K562 (cell line): ENCODE data around the gene SDR39U1. TPM values are rescaled to one million over a fixed set of nuclear protein-coding genes. Genes with fewer than 3 reads are reported as not detected.

Source experiments
- ATAC-seq: fragments of 200-7000 bp; cut with Tn5 transposase; 3 replicates; pipeline ENCODE4 v1.9.1; 2020; ENCODE audit warnings: moderate library complexity
- BruUV-seq: library from RNA; stranded (reverse); fragments of 400-500 nt; replicated peaks from 2 replicates; lab custom pipeline; 2021; lab: Mats Ljungman, UMichigan
- CTCF ChIA-PET: fragments of 300-600 bp; formaldehyde crosslinking; extraction: SDS; loops from one replicate; lab custom pipeline; 2021; ENCODE audit warnings: low intra/inter-chr PET ratio; lab: Yijun Ruan, JAX
- POLR2A ChIA-PET: fragments of 300-600, 350-650 bp; sonication (Branson Sonifier 250); formaldehyde crosslinking; extraction: SDS; loops from one replicate; lab custom pipeline; 2021; ENCODE audit warnings: antibody characterized with exemption, inconsistent platforms; lab: Yijun Ruan, JAX
- DNase-seq, 4 experiments: peaks; one replicate each; pipeline versions ENCODE4 v3.0.0 to v3.0.0-alpha.2; 2011 to 2018; ENCODE audit warnings: low spot score in 3 of 4, mixed read lengths in 3 of 4; ENCODE audit errors: extremely low read depth in 1 of 4
- FAIRE-seq: peaks from 2 replicates; lab custom pipeline; 2011; peaks lifted over from hg19 to GRCh38; lab: Jason Lieb, UNC
- H2AFZ ChIP-seq: 2 replicates; pipeline ENCODE4 v1.6.0; 2011; ENCODE audit warnings: low read depth, low read length, control low read depth, inconsistent platforms
- H3K27ac ChIP-seq: fragments of 200-600 bp; 3 replicates; pipeline ENCODE4 v1.8.0; 2011; ENCODE audit warnings: low read depth, mild to moderate bottlenecking, control low read depth, inconsistent platforms, low read length, moderate library complexity, mixed read lengths; ENCODE audit errors: extremely low read depth
- H3K27me3 ChIP-seq, 2 experiments: fragments of 300-600 bp in 1 of 2; 2 replicates in 1 of 2; 3 replicates in 1 of 2; pipeline versions ENCODE4 v1.6.0 to v1.8.0; 2011; ENCODE audit warnings: inconsistent platforms in 2 of 2, low read length in 2 of 2, mild to moderate bottlenecking in 1 of 2, mixed read lengths in 1 of 2, moderate library complexity in 1 of 2; ENCODE audit not compliant: control insufficient read depth in 2 of 2, insufficient read depth in 2 of 2
- H3K36me3 ChIP-seq: fragments of 300-600 bp; 3 replicates; pipeline ENCODE4 v1.8.0; 2011; ENCODE audit warnings: mild to moderate bottlenecking, low read length, inconsistent platforms; ENCODE audit not compliant: control insufficient read depth, insufficient read depth
- H3K4me1 ChIP-seq, 2 experiments: fragments of 200-600 bp in 1 of 2; replicated peaks in 1 of 2; 2 replicates in 1 of 2; 3 replicates in 1 of 2; pipeline versions ENCODE4 v1.5.1 to v1.8.0; 2011; ENCODE audit warnings: inconsistent platforms in 2 of 2, low read length in 2 of 2, mild to moderate bottlenecking in 1 of 2, mixed read lengths in 1 of 2, moderate library complexity in 1 of 2; ENCODE audit not compliant: control insufficient read depth in 2 of 2, insufficient read depth in 2 of 2
- H3K4me2 ChIP-seq: 2 replicates; pipeline ENCODE4 v1.6.1; 2011; ENCODE audit warnings: low read length, control low read depth, inconsistent platforms, mixed read lengths; ENCODE audit not compliant: insufficient read depth
- H3K4me3 ChIP-seq: fragments of 200-600 bp; sonication (generic), shearing (Covaris generic); 2 replicates; pipeline ENCODE4 v1.5.1; 2016; ENCODE audit warnings: control low read depth, inconsistent platforms
- H3K79me2 ChIP-seq: fragments of 200-600 bp; 3 replicates; pipeline ENCODE4 v1.8.0; 2011; ENCODE audit warnings: low read length, inconsistent platforms; ENCODE audit not compliant: control insufficient read depth, insufficient read depth
- H3K9ac ChIP-seq, 2 experiments: 2 replicates each; pipeline versions ENCODE4 v1.6.0 to v1.6.1; 2011; ENCODE audit warnings: low read depth in 2 of 2, low read length in 2 of 2, control low read depth in 1 of 2, inconsistent platforms in 1 of 2, mild to moderate bottlenecking in 1 of 2, mixed read lengths in 1 of 2; ENCODE audit not compliant: insufficient read depth in 1 of 2
- H3K9me1 ChIP-seq: one replicate; pipeline ENCODE4 v1.6.0; 2011; ENCODE audit warnings: inconsistent platforms, mild to moderate bottlenecking, low read length, moderate library complexity; ENCODE audit not compliant: control insufficient read depth, insufficient read depth
- H3K9me3 ChIP-seq: replicated peaks from 2 replicates; pipeline ENCODE4 v1.5.1; 2011; ENCODE audit warnings: low read depth, low read length, inconsistent platforms; ENCODE audit not compliant: control insufficient read depth, insufficient read depth
- H4K20me1 ChIP-seq: replicated peaks from 2 replicates; pipeline ENCODE4 v1.6.1; 2011; ENCODE audit warnings: low read length, inconsistent platforms, mixed read lengths; ENCODE audit not compliant: control insufficient read depth, insufficient read depth
- ATF4 ChIP-seq: fragments of 450-650 bp; formaldehyde crosslinking; IDR thresholded peaks from 2 replicates; pipeline ENCODE4 v1.4.0; 2022; ENCODE audit warnings: mild to moderate bottlenecking, moderate library complexity
- HNRNPL ChIP-seq: fragments of 200-400 bp; formaldehyde crosslinking; IDR thresholded peaks from 2 replicates; pipeline ENCODE4 v1.6.1; 2017; ENCODE audit warnings: low read depth, mild to moderate bottlenecking, low read length
- HOMEZ ChIP-seq: fragments of 250-450 bp; sonication (Bioruptor Pico); IDR thresholded peaks from 2 replicates; pipeline ENCODE4 v1.4.0; 2020; ENCODE audit warnings: mild to moderate bottlenecking, moderate library complexity
- PBX2 ChIP-seq, 2 experiments: IDR thresholded peaks in 1 of 2; conservative IDR thresholded peaks in 1 of 2; 2 replicates each; pipeline ENCODE4 v1.6.1; 2016; ENCODE audit warnings: low read depth in 2 of 2, mild to moderate bottlenecking in 1 of 2, missing compliant biosample characterization in 1 of 2, missing genetic modification characterization in 1 of 2, moderate library complexity in 1 of 2
- PURB ChIP-seq: sonication (generic); formaldehyde crosslinking; IDR thresholded peaks from 2 replicates; pipeline ENCODE4 v1.9.0; 2021; ENCODE audit warnings: low read depth, mild to moderate bottlenecking, missing genetic modification reagents
- TCF3 ChIP-seq: sonication (generic); formaldehyde crosslinking; IDR thresholded peaks from 2 replicates; pipeline ENCODE4 v1.4.0; 2020; ENCODE audit warnings: mild to moderate bottlenecking, missing genetic modification reagents
- TRIM25 ChIP-seq: fragments of 450-650 bp; IDR thresholded peaks from 2 replicates; pipeline ENCODE4 v1.7.0; 2016; ENCODE audit warnings: borderline replicate concordance
- USF1 ChIP-seq: sonication (generic); formaldehyde crosslinking; IDR thresholded peaks from 2 replicates; pipeline ENCODE4 v1.9.0; 2022; ENCODE audit warnings: mild to moderate bottlenecking, missing genetic modification reagents
- ZNF224 ChIP-seq: sonication (generic); formaldehyde crosslinking; IDR thresholded peaks from 2 replicates; pipeline ENCODE4 v1.8.0; 2022; ENCODE audit warnings: mild to moderate bottlenecking, missing genetic modification reagents
- ZNF830 ChIP-seq: fragments of 250-450 bp; sonication (Bioruptor Pico); IDR thresholded peaks from 2 replicates; pipeline ENCODE4 v1.5.0; 2021; ENCODE audit warnings: mild to moderate bottlenecking
- whole genome bisulfite sequencing: fragments of 100-300 bp; shearing (Covaris generic); methylation state at CpG from one replicate; pipeline ENCODE4 v1.1.6; 2016; ENCODE audit warnings: low coverage, mixed read lengths; ENCODE audit not compliant: insufficient coverage; ENCODE audit errors: missing lambda C conversion rate; 5-methylcytosine and 5-hydroxymethylcytosine counted together
- in situ Hi-C: fragments of 300-500 bp; cut with MboI; formaldehyde crosslinking; loops from 4 replicates; pipeline ENCODE4 v1.15.0; 2018; ENCODE audit warnings: inconsistent platforms, mixed read lengths
- intact Hi-C: fragments of 100-400 bp; cut with micrococcal nuclease; formaldehyde crosslinking; loops from 2 replicates; pipeline ENCODE4 v1.14.2; 2022
- polyA plus RNA-seq, 8 experiments: library from polyadenylated mRNA; depleted of rRNA in 4 of 8; stranded (reverse) in 5 of 8; unstranded in 3 of 8; fragments of >200 nt; fragmentation: Nextera tagmentation in 2 of 8; fragmentation: Illumina TruSeq in 1 of 8; extraction: Ambion mirVana in 2 of 8; extraction: Trizol in 1 of 8; gene quantifications; 2 replicates each; pipeline versions ENCODE4 v1.2.1 to v1.2.3, GENCODE V29; 2011 to 2014; ENCODE audit warnings: inconsistent platforms in 1 of 8, missing spikeins in 1 of 8
- total RNA-seq, 7 experiments: library from RNA; depleted of rRNA in 6 of 7; stranded (reverse); fragments of >200 nt in 6 of 7; fragmentation: Illumina TruSeq in 2 of 7; extraction: Trizol in 2 of 7; gene quantifications; 2 replicates each; pipeline versions ENCODE4 v1.2.1 to v1.2.3, GENCODE V29; 2011 to 2021; ENCODE audit warnings: low replicate concordance in 1 of 7

Gene SDR39U1
- total and polyA plus RNA-seq, 9 of the 15 experiments (the other 6 are each of a cell fraction or from before 2014, with no cell fraction given): 10.4 to 56.1 (median 19.8) TPM

- Histone ChIP-seq H4K20me1 (no peaks in the 10 kb centered on the region), H3K27ac (no peak overlapping the region), H2AFZ (no peak overlapping the region), H3K36me3 (no peaks in the 10 kb centered on the region), H3K4me1 (peaks cover 0 to 8% of the 10 kb centered on the region in 2 experiments; a peak in 3 of 5 replicates), H3K27me3 (no peaks in the 10 kb centered on the region), H3K9me1 (no peaks in the 10 kb centered on the region), H3K9ac (0 out of 4 replicates have a peak overlapping the region, but pooled peaks of 1 of the 2 experiments have one; percentile 48), H3K4me3 (no peak overlapping the region), H3K79me2 (no peaks in the 10 kb centered on the region), H3K4me2 (no peak overlapping the region), H3K9me3 (no peaks in the 10 kb centered on the region)
- in situ Hi-C loops: no loop called here
- 17% methylated on average over 8 of the region's 9 CpGs for WGBS
- POLR2A ChIA-PET: no interaction called here
- CTCF ChIA-PET: no interaction called here
- BruUV-seq: no TSS peak
- FAIRE-seq (no peak), ATAC-seq (0 out of 3 replicates have a peak, but pooled peaks have one; percentile 9), DNase-seq (no peak)
- intact Hi-C loops: no loop called here
- TF ChIP-seq USF1 (CRISPR knock-in tag) (no peak), HOMEZ (CRISPR knock-in tag) (no peak), PBX2 (CRISPR knock-in tag; IDR thresholded peaks at IDR 0.05; ENCODE audit: low read depth) (no peak), PBX2 (tag; conservative IDR thresholded peaks at IDR 0.05; ENCODE audit: low read depth) (no peak), HNRNPL (no peak), TCF3 (CRISPR knock-in tag) (no peak), ZNF224 (CRISPR knock-in tag) (no peak), PURB (CRISPR knock-in tag) (no peak), ATF4 (no peak), TRIM25 (no peak), ZNF830 (CRISPR knock-in tag) (no peak)
Observed at GRCh38 chr14:24401810-24402702, 40.5 kb downstream of the SDR39U1 start.
